GM18517 (cell line): ENCODE data around the gene OR9A2.

Experiments
- ATAC-seq: cut with Tn5 transposase; IDR thresholded peaks from one replicate; pipeline ENCODE4 v1.9.1; 2021; ENCODE audit warnings: mild to moderate bottlenecking, moderate library complexity; ENCODE audit not compliant: unreplicated experiment

The OR9A2 gene, protein sequence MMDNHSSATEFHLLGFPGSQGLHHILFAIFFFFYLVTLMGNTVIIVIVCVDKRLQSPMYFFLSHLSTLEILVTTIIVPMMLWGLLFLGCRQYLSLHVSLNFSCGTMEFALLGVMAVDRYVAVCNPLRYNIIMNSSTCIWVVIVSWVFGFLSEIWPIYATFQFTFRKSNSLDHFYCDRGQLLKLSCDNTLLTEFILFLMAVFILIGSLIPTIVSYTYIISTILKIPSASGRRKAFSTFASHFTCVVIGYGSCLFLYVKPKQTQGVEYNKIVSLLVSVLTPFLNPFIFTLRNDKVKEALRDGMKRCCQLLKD

DNA sequence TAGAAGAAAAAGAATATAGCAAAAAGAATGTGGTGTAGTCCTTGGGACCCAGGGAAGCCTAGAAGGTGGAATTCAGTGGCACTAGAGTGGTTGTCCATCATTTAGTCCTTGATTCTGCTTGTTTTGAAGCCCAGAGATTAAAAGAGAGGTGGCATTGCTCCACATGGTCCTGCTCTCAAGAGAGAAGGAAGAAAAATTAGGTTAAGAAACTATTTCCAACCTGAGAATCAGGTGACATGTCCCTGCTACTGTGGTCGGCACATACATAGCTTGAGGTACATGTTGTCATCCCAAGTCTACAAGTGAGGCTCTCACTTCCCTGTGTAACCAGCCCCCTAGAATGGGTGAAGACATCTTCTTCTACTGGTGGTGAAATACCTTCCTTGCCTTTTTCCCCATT lies at the start of gene OR9A2:
TSS of gene OR9A2 (minus strand) at position 101 of the 400 bp plus-strand sequence. CDS start at position 101, 0 bp downstream.
- no peak for ATAC-seq

DNA sequence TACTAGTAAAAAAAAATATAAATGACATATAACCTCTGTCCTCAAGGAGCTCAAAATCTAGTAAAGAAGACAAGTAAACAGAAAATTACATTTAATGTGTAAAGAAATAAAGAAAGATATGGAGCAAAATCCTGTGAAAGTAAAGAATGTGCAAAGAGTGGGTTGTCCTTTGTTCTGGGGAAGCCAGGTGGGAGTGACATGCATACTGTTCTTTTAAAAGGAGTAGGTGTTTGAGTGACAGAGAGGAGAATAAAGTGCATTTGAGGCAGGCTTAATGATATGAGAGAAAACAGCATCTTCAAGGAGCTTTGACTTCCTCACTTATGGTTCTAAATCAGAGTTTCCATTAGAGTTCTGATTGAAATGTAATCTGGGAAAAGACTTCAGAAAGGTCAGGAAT lies 47.2 kb upstream of the OR9A2 start:
- no peak for ATAC-seq

DNA sequence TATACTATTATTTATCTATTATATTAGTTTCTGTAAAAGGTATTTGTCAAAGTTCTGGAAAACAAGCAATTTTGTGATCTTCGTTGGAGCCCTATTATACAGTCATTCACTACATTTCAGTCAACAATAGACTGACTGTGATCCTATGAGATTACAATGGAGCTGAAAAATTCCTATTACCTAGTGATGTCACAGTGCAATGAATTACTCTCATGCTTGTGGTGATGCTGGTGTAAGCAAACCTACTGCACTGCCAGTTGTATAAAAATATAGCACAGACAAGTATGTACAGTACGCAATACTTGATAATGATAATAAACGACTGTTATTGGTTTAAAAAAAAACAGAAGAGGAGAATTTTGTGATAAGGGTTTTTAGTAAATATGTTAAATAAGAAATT lies 46.6 kb upstream of the OR9A2 start:
- no peak for ATAC-seq

DNA sequence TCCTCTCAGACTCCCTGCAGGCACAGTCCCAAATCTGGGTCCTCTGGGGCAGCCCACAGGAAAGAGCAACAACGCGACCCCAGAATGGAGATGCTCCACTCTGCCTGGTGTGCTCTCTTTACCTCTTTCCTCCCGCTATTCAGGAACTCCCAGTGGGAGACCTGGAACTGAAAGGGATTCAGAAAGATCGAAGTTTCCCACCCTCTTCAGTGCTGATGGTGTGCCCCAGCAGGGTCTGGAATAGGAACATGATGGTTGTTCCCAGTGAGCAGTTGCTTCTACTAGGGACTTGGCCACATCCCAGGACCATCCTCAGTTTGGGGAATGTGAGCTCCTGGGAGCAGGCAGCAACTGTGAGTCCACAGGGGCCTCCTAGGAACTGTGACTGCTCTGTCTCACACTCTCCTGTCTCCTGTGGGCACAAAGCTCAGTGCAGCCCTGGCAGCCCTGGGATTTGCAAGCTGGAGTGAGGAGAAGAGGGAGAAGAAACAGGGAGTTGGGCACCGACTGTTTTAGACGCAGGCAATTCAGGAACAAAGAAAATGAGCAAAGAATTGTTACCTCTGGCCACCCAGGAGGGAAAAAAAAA lies 43.1 kb upstream of the OR9A2 start:
- no peak for ATAC-seq

DNA sequence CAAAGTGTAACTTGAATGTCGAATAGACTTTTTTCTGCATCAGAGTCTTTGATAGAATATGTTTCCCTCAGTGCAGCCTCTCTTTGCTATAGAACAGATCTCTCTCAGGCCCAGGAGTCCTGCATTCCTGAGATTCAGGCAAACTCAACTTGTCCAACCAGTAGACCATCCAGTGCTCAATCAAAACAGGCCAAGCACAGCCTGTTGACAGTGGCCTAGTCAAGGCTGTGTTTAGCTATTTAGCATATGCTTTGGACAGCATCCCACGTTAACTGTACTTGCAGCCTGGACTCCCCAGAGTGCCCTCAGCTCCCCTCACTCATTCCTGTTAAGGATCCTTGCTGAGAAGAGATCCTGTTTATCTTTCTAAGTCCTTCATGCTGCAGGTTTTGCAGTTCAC lies 41.5 kb upstream of the OR9A2 start:
- ATAC-seq = no peak

DNA sequence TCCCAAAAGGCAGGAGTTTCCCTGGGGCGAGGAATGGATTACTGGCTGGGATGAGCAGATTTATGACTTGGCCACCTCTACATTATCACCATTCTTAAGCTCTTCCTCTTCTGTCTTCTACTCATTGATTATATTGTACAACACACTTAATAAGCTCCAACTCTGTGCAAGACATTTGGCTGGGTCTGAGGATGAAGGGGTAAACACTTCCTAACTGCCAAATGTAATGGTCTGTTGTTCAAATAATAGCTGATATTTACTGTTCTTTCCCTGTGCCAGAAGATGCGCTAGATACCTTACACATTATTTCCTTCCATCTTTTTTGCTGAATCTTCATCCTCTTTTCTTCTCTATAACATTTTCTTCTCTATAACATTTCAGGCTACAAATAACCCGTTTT lies 36.8 kb upstream of the OR9A2 start:
- ATAC-seq = no peak

DNA sequence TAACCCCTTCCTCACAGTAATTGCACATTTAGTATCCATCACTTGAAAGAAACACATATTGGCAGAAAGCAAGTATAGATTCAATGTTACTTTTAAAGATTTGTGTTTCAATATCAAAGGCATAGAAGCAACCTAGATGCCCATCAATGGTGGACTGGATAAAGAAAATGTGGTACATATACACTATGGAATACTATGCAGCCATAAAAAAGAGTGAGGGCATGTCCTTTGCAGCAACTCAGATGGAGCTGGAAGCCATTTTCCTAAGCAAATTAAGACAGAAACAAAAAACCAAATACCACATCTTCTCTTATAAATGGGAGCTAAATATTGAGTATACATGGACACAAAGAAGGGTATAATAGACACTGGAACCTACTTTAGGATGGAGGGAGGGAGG lies 28.8 kb upstream of the OR9A2 start:
- no peak for ATAC-seq

DNA sequence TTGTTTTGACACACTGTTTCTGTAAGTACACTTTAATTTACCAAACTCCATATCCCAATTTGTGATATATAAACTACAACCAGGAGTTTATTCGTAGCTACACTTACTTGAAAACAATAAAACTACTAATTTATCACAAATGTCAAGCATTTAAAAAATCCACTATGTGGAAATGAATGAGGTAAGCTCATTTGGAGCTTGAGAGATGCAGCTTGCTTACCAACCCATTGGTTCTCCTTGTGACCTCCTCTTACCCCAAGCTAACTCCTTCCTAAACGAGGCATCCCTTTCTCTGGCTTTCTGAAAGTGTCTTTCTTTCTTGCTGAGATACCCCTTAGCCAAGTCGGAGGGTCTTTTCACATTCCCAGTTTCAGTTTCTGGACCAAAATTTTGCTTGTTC lies 27.7 kb upstream of the OR9A2 start:
- ATAC-seq = no peak

DNA sequence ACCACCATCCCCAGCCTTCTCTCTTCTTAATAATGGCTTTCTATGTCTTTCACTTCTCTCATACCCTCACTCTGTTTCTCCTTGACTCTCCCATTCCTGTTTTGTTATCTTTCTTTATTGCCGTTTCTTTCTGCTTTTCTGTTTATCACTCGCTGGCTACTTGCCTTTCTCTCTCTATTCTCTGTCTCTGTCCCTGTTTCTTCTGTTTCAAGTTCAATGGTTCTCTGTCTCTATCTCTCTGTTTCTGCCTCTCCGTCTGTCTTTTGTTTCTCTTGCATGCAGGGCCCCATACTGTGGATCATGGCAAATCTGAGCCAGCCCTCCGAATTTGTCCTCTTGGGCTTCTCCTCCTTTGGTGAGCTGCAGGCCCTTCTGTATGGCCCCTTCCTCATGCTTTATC lies 25.1 kb upstream of the OR9A2 start, which contains the start of gene OR6V1:
TSS of gene OR6V1 (plus strand) at position 301 of the 400 bp plus-strand sequence. CDS start at position 301, 0 bp downstream.
- ATAC-seq = no peak

DNA sequence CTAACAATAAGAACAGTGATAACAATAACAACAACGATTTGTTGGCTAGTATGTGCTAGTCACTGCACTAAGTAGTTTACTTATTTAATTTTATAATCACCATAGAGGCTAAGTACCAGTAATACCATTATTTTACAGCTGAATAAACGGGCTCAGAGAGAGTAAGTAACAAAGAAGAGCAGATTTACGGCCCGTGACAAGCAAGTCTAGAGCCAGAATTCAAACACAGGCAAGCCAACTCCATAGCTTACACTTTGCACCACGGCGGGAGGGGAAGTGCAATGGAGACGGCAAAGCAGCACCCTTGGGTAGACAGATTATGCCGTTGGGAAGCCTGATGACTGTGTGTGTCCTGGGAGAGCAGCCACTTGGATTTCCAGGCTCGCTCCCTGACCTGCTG lies 24.0 kb upstream of the OR9A2 start:
- no peak for ATAC-seq

DNA sequence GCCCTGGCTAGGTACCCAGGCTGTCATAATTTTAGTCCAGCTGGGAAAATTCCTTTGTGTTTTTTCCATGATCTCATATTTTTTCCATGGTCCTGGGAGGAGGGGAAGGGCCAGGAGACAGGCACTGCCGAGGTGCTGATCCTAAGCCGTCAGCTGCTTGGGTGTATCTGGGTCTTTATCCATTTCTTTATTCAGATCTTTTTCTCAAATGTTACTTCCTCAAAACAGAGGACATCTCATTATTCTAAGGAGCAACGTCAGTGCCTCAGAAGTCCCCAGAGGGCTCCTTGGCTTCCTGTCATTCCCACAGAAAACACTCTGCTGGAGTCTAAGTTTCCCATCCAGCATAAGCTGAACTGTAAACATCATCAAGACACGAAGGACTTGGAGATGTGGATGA lies 22.4 kb upstream of the OR9A2 start:
- no peak for ATAC-seq

DNA sequence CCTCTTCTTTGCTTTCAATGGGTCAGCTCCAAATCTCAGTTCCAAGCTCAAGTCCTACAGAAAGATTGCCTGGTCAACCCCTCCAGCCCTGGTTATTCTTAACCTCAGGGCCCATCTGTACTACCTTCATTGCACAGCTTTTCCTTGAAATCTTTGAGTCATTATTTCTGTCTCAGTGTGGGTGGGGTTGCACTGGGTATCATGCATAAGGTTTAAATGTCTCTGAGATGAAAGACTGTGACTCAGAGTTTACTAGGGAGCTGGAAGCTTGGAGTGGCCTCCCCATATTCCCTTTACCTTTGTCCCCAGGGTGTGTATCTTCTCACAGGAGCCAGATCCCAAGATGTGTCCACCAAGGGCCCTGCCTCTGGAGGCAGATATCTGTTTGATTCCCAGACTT lies 21.9 kb upstream of the OR9A2 start:
- ATAC-seq = no peak

DNA sequence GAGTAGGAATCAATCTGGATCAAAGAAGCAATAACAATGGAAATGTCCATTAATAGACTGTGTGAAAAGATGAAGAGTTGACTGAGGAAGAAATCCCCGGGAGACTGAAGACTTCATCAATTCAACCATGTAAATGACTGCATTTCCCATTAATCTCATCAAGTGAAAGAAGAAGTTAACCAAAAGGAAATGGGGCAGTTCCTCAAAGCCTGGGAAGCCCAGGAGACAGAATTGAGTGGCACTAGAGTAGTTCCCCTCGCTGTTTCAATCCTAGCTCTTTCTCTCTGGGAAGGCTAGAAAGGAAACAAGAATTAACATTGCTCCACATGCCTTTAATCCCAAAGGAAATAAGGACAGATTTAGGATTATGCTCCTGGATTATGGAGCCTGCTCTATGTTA lies 20.4 kb upstream of the OR9A2 start:
- ATAC-seq = no peak

DNA sequence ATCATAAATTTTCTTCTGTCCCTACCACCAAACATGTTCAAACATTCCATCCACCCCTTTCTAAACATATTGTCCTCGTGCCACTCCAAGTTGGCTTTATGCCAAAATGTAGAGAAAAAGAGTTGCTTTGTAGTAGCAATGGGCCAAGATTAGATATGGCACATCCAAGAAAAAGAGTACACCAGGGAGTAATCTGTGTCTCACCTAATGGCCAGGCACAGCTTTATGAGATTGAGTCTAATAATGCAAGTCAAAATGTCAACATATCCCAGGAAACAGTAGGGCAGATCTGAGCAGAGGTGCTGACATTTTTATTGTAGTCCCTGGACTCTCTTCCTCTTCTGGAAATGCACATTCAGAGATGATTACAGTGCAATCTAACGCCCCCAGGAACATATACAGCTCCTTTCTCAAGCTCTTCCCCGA lies 19.5 kb upstream of the OR9A2 start:
- no peak for ATAC-seq

DNA sequence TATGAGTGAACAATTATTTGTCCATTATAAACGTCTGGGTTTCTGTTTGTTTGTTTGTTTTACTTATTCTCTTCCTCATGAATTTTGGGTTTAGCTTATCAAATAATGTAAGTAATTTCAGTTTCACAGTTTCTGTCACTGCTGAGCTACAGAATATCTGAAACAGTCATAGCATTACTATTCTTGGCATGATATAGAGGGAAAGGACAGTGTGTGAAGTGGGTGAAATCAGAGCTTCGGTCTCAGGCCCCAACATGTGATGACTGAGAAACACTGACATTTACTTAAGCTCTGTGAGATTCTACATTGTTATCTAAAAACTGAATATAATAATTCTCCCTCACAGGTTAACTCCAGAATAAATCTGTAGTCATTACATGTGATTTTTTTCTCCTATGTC lies 16.5 kb upstream of the OR9A2 start:
- no peak for ATAC-seq

DNA sequence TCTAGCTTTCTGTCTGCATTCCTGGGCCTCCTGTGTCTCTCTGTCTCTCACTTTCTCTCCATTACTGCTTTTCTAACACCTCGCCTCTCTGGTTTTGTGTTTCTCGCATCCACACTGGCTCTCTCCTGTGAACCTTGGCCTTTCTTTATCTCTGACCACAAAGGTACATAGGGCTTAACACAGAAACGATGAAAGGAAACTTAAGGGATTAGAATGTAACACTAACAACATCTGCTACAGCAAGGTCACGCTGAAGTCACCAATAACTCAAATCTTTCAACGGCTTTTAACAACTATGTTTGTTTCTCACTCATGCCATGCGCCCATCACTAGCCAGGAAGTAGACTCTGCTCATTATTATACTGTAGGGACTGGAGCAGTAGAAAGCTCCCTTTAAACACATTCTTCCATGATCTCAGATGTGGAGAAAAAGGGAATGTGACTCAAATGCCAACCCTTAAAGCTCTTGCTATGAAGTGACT lies 15.9 kb upstream of the OR9A2 start:
- ATAC-seq = no peak

DNA sequence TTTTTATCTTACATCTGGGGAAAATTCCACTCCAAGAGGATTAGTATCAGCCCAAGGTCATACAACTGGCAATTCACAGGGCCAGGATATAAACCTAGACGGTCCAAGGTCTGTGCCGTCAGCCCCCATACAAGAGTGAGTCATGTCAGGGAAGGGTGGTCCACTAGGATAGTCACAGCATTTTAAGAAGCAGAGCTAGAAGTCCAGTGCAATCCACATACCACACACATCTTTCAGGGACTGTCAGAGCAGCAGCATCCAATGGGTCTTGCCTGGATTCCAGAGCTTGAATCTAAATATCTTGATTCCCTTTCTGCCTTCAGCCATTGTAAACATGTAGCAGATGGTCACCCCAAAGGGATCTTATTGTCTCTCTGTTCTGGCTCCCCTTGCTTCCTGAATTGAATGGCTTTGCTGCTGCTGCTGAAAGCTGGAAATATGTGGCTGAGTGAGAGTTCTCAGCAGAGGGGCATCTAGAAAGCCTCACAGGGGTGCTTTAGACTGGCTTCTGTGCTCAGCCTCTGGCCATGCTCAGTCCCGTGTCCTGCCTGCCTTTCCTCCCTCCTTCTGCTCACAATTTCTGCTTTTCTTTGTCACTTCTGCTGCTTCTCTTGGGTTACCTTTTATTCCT lies 15.3 kb upstream of the OR9A2 start:
- no peak for ATAC-seq

DNA sequence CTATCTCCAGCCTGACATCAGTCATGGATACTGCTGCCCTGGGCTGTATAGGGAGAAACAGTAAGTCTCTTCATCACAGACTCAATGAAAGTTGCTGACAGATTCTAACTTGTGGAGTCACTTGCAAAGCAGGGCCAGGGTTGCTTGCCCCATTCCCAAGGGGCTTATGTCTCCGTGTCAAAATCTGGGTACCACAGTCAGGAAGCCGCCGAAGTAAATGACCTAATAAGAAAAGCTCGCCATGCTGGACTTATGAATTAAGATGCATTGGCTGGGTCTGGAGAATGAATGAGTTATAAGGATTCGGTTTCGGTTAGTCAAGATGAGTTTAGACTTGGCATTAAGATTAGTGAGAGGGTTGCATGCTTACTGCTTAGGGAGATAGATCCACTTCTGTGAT lies 14.4 kb upstream of the OR9A2 start:
- no peak for ATAC-seq

DNA sequence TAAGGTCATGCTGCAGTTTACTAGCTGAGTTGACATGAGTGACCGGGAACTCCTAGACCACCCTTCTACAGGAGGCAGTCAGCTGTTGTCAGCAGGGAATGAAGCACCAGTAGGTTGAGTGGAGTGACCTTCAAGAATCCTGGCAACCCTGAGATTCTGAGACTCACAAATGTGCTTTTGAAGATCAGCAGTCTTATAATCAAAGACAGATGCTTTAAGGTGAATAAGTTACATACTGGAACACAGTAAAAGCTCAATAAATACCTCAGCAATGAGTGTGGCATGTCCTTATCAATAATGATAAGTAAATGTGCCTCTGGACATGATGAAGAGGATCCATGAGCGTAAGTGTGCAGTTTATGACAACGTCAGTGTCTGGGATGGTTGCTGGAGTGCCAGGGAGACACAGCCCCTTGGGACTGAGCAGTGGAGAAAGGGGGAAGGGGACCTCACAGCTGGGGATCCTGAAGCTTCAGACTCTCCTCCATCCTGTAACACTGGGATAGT lies 13.3 kb upstream of the OR9A2 start:
- ATAC-seq = no peak

DNA sequence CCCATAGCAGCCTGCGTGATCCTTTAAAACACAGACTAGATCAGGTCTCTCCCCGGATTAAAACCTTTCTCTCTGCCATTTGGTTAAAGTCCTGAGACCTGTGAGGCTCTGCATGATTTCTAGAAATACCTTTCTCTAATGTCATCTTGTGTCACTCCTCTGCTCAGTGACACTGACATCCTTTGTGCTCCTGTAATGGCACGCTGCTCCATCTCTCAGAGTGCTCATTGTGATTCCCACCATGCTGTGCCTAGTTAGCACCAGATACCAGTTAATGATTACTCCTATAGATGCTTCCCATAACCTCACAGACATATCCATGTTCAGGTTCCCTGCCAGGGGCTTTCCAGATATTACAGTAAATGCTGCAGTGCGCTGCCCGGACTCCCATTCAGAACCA lies 11.7 kb upstream of the OR9A2 start:
- ATAC-seq = no peak

DNA sequence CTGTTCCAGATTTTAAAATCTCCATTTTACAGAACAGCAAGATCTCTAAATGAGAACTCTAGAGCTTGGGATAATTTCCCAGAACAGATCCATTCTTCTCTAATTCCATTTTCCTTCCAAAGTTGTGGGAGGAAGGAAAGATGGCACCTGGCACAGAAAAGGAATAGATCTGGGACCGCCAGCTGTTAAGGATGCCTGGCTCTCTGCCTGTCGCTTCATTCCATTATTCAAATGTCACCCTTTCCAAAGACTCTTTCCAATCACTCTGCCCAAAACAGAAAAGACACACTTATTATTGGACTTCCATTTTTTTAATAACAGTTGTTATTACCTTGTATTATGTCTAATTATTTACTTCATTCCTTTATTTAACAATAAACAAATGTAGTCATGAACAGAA lies 751 bp upstream of the OR9A2 start:
- no peak for ATAC-seq

DNA sequence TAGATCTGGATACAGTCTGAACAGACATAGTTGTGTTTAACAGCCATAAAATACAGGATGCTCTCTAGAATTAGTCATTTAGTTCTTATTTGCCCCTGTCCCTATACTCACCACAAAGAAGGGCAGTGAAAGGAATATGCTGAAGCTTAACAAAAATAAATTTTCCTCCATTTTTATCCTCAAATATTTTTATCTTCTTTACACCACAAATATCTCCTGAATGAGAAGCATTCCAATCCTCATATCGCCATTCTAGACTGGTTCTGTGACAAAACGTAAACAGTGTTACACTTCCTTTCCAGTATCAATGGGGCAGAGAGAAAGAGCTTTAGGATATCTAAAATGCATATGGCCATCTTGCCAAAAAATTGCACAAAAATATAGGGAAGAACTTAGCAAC lies 1.6 kb downstream of the OR9A2 start:
- ATAC-seq = no peak
